ENCODE measurements around the gene NDUFS2.

Gene NDUFS2

GRCh38 chr1:161216945-161217712 lies 15.0 kb downstream of the NDUFS2 start:
- POLR2A ChIA-PET = interaction anchor here (0.6 to 2.3 kb wide), 4 partner anchors 8 to 41 kb away, joined by 3 to 13 read pairs (median 4); partner anchors contain the start of genes NDUFS2 and TOMM40L
- no peak for TF ChIP-seq CTCF (IDR thresholded peaks at IDR 0.05; ENCODE audit: insufficient read depth, low read length, missing control alignments)
- CTCF ChIA-PET = interaction anchor here (1.2 to 23.5 kb wide), 4 partner anchors 10 to 165 kb away, joined by 3 to 758 read pairs (median 53); partner anchors contain the start of genes ADAMTS4, NDUFS2 and TOMM40L
- H3K4me3 ChIP-seq (ENCODE audit: low read depth, low read length) = no peak overlapping the region
- DNase-seq (ENCODE audit: low read depth, low spot score) = no peak

GRCh38 chr1:161217831-161218230 lies 15.7 kb downstream of the NDUFS2 start:
- CTCF ChIA-PET = interaction anchor here (1.2 to 23.5 kb wide), 4 partner anchors 9 to 165 kb away, joined by 3 to 758 read pairs (median 53); partner anchors contain the start of genes ADAMTS4, NDUFS2 and TOMM40L
- no peak for TF ChIP-seq CTCF (IDR thresholded peaks at IDR 0.05; ENCODE audit: insufficient read depth, low read length, missing control alignments)

GRCh38 chr1:161218301-161219077 lies 16.3 kb downstream of the NDUFS2 start:
- no peak overlapping the region for H3K4me3 ChIP-seq (ENCODE audit: low read depth, low read length)
- TF ChIP-seq CTCF (IDR thresholded peaks at IDR 0.05; ENCODE audit: insufficient read depth, low read length, missing control alignments) = no peak
- POLR2A ChIA-PET = interaction anchor here (0.8 kb wide), 1 partner anchor 20 kb away, joined by 3 read pairs; no protein-coding TSS in a partner anchor
- no peak for DNase-seq (ENCODE audit: low read depth, low spot score)
- CTCF ChIA-PET = interaction anchor here (1.1 to 23.5 kb wide), 6 partner anchors 9 to 163 kb away, joined by 3 to 758 read pairs (median 50); partner anchors contain the start of genes ADAMTS4, CFAP126, NDUFS2 and TOMM40L

More at GRCh38 chr1:161217831-161218230, 15.7 kb downstream of the NDUFS2 start:
- POLR2A ChIA-PET = interaction anchor here (0.8 to 2.3 kb wide), 3 partner anchors 15 to 21 kb away, joined by 3 to 13 read pairs (median 4); partner anchors contain the start of gene NDUFS2
- no peak overlapping the region for H3K4me3 ChIP-seq (ENCODE audit: low read depth, low read length)
- DNase-seq (ENCODE audit: low read depth, low spot score) = no peak

- TF ChIP-seq CTCF (IDR thresholded peaks at IDR 0.05; ENCODE audit: insufficient read depth, low read length, missing control alignments) = no peak
- no peak overlapping the region for H3K4me3 ChIP-seq (ENCODE audit: low read depth, low read length)
- DNase-seq (ENCODE audit: low read depth, low spot score) = no peak
- CTCF ChIA-PET = interaction anchor here (0.7 to 23.5 kb wide), 8 partner anchors 8 to 163 kb away, joined by 3 to 758 read pairs (median 4); partner anchors contain the start of genes ADAMTS4, CFAP126, NDUFS2 and NR1I3
- POLR2A ChIA-PET = no interaction called here
Measured at GRCh38 chr1:161219078-161219892, 17.1 kb downstream of the NDUFS2 start.

GRCh38 chr1:161220002-161220401 lies 17.8 kb downstream of the NDUFS2 start:
- TF ChIP-seq CTCF (IDR thresholded peaks at IDR 0.05; ENCODE audit: insufficient read depth, low read length, missing control alignments) = no peak
- ChIA-PET CTCF (interaction anchor here (1.1 to 23.5 kb wide), 6 partner anchors 7 to 162 kb away, joined by 3 to 758 read pairs (median 50); partner anchors contain the start of genes ADAMTS4, CFAP126, NDUFS2 and TOMM40L), POLR2A (no interaction called here)
- no peak for DNase-seq (ENCODE audit: low read depth, low spot score)
- H3K4me3 ChIP-seq (ENCODE audit: low read depth, low read length) = no peak overlapping the region
